Activated CD4-positive, alpha-beta T cell treated with anti-CD3 and anti-CD28 coated beads for 36 hours (primary cell): ENCODE data around the gene PAWR. TPM values are rescaled to one million over a fixed set of nuclear protein-coding genes. Genes with fewer than 3 reads are reported as not detected.
"Not testable (repeated sequence)": the region's sequence is repeated elsewhere in the genome, so short reads cannot be mapped to it uniquely, and the experiment has no call there.

ENCODE experiments used
- ATAC-seq: fragments of 200-7000 bp; cut with Tn5 transposase; one replicate; pipeline ENCODE4 v1.10.0; 2021; ENCODE audit warnings: mild to moderate bottlenecking, moderate library complexity
- CTCF ChIA-PET: fragments of 350-600 bp; sonication (Branson Sonifier 250); formaldehyde crosslinking; loops from one replicate; lab custom pipeline; 2021; ENCODE audit warnings: antibody characterized with exemption; lab: Charles Lee
- POLR2A ChIA-PET: fragments of 350-600 bp; sonication (Branson Sonifier 250); formaldehyde crosslinking; loops from one replicate; lab custom pipeline; 2021; ENCODE audit warnings: antibody characterized with exemption, inconsistent platforms; lab: Charles Lee
- DNase-seq: peaks from one replicate; pipeline ENCODE4 v3.0.0-alpha.2; 2020
- H3K27ac Mint-ChIP-seq: one replicate; pipeline ENCODE4 v1.8.0; 2021; ENCODE audit warnings: mixed read lengths
- H3K27me3 Mint-ChIP-seq: one replicate; pipeline ENCODE4 v1.8.0; 2021; ENCODE audit warnings: mixed read lengths
- H3K36me3 Mint-ChIP-seq: one replicate; pipeline ENCODE4 v1.8.0; 2021; ENCODE audit warnings: low read depth, mixed read lengths
- H3K4me1 Mint-ChIP-seq: one replicate; pipeline ENCODE4 v1.8.0; 2021; ENCODE audit warnings: mixed read lengths
- H3K4me3 Mint-ChIP-seq: one replicate; pipeline ENCODE4 v1.8.0; 2021; ENCODE audit warnings: mild to moderate bottlenecking, moderate library complexity, mixed read lengths
- H3K9me3 Mint-ChIP-seq: one replicate; pipeline ENCODE4 v1.8.0; 2021; ENCODE audit warnings: low read depth, mixed read lengths
- intact Hi-C, 2 experiments: fragments of 100-400 bp; cut with DNase I in 1 of 2; cut with micrococcal nuclease in 1 of 2; formaldehyde crosslinking; loops; one replicate each; pipeline versions ENCODE4 v1.14.2 to v1.15.1; 2022 to 2024; cut with DNase I, micrococcal nuclease
- total RNA-seq, 2 experiments: library from RNA; stranded (reverse); gene quantifications; one replicate each; pipeline ENCODE4 v1.2.3, GENCODE V29; 2021

The PAWR gene
- total RNA-seq, 2 experiments from 2014 or later: 7.0 to 10.1 TPM

DNA sequence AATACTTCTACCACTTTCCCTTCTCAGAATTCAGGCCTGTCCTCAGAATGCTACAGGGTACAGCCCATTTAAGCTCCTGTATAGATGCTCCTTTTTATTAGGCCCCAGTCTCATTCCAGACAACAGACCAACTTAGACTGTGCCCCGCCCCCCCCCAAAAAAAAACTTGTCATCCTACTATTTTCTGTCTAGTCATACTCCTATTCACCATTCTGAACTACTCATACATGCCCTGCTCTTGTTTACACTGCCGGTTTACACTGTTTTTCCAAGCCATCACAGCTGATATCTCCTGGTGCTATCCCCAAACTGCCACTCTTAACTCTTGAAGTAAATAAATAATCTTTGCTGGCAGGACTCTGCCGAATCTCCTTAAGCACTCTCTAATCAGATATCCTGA is 146.3 kb downstream of the PAWR start:
- H3K4me1 Mint-ChIP-seq, H3K4me3 Mint-ChIP-seq, H3K36me3 Mint-ChIP-seq, POLR2A ChIA-PET, ATAC-seq, H3K27me3 Mint-ChIP-seq, DNase-seq, intact Hi-C loops, H3K9me3 Mint-ChIP-seq, CTCF ChIA-PET, H3K27ac Mint-ChIP-seq: not testable (repeated sequence)

DNA sequence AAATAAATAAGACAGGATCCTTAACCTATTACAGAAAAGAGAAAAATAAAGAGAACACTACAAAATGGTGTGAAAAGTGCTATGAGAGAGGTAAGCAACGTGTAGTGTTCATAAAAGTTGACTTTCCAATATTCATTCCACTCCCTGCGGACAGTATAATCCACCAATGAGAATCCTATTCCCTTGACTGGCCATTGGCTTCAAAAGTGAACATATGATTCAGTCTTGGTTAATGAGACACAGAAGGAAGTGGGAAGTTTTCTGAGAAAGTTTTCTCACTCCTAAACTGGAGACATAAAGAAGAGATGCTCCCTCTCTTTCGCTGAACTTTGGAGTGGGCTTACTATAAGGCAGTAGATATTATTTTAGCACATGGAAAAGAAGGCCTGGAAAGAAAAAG is 153.1 kb downstream of the PAWR start:
- Mint-ChIP-seq H3K36me3 (no peaks in the 10 kb centered on the region), H3K27me3 (no peaks in the 10 kb centered on the region), H3K9me3 (no peaks in the 10 kb centered on the region), H3K4me3 (no peak overlapping the region), H3K4me1 (no peaks in the 10 kb centered on the region), H3K27ac (no peak overlapping the region)
- intact Hi-C loops: no loop called here
- POLR2A ChIA-PET: no interaction called here
- ATAC-seq (no peak), DNase-seq (no peak)
- CTCF ChIA-PET: no interaction called here

DNA sequence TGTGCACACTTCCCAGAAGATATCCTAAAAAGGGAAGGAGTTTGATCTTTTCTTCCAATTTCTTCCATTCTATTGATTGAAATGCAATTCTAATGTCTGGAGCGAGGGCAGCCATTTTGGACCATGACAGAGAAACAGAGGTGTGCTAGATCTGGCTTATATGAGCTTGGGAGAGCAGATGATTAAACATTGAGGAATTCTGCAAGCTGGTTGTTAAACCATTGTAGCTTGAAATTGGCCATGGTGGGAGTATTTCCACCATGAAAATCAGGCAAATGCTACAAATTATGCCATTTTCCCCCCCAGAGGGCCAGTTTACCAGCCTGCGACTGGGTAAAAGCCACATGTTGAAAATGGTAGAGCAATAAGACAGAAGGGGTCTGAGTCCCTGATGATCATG is 155.0 kb downstream of the PAWR start:
- CTCF ChIA-PET: no interaction called here
- no peaks in the 10 kb centered on the region for H3K4me1 Mint-ChIP-seq
- H3K9me3 Mint-ChIP-seq: no peaks in the 10 kb centered on the region
- POLR2A ChIA-PET: no interaction called here
- intact Hi-C loops: no loop called here
- no peak for DNase-seq
- H3K27me3 Mint-ChIP-seq: no peaks in the 10 kb centered on the region
- ATAC-seq: no peak
- no peak overlapping the region for H3K4me3 Mint-ChIP-seq
- no peaks in the 10 kb centered on the region for H3K36me3 Mint-ChIP-seq
- H3K27ac Mint-ChIP-seq: no peak overlapping the region

Other genes with a start within 250 kb of the PAWR start
- gene PPP1R12A, start 244.1 kb upstream of the PAWR start, total RNA-seq: 100 to 1,000 TPM in 1 of 2 experiments, 10 to 100 TPM in 1; 72.2 to 134 TPM